Loucy (cell line): ENCODE data around the gene CLDN18.

Experiments
- CTCF ChIP-seq: fragments of 200-600 bp; sonication (generic); conservative IDR thresholded peaks from 2 replicates; pipeline ENCODE4 v1.5.1; 2014; ENCODE audit warnings: mild to moderate bottlenecking, antibody characterized with exemption, low read length
- EZH2phosphoT487 ChIP-seq: fragments of 200-600 bp; IDR thresholded peaks from 2 replicates; pipeline ENCODE4 v1.6.1; 2018; ENCODE audit warnings: antibody characterized with exemption, mild to moderate bottlenecking, moderate library complexity, borderline replicate concordance

DNA sequence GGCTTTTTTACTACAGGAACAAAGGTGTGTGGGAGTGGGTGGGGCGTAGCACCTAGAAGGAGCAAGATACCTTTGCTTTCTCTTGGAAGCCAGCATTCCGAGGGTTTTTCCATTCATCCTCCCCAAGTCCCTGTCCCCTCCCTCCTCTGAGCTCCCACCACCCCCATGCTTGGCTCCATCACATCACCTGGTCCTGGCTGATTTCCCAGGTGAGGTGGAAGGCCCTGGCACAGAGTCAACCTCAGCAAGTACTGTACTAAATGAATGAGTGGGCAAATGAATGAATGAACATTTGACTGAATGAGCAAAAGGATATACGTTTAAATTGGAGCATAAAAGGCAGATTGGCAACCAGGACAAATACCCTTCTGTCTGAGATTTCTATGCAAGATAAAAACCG is 60.0 kb downstream of the CLDN18 start:
- TF ChIP-seq CTCF (no peak), EZH2phosphoT487 (no peak)
